ENCODE results near the gene MILR1. TPM values are rescaled to one million over a fixed set of nuclear protein-coding genes. Genes with fewer than 3 reads are reported as not detected.
A peak's percentile ranks its signal among the peaks of the same experiment; 100 is the strongest.
"Not testable (repeated sequence)": the region's sequence is repeated elsewhere in the genome, so short reads cannot be mapped to it uniquely, and the experiment has no call there.

Gene MILR1
- total RNA-seq, 1 donor from 2014 or later, result 4.6 TPM

DNA sequence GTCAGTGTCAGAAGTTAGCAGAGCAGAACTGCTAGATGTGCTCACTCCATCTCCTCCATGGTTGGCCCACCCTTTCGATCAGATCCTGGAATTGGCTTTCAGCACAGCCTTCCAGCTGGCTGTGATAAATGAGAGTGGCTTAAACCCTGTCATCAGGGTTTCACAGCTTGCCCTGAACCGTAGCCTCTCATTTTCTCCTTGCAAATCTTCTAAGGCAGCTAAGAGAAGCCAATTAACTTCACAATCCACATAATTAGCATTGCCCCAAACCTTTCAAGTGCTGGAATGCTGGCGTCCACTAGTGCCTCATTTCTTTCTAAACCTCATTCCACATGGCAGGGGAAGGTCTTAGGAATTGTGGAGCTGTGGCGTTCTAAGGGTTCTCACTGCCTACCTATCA lies 21.7 kb downstream of the MILR1 start:
- no peak for DNase-seq (ENCODE audit: low read depth, low spot score)

GRCh38 chr17:64471440-64471839 lies 22.5 kb downstream of the MILR1 start:
- DNase-seq (ENCODE audit: low read depth, low spot score), result no peak

GRCh38 chr17:64472564-64472963 lies 23.6 kb downstream of the MILR1 start:
- no peak for DNase-seq (ENCODE audit: low read depth, low spot score)

DNA sequence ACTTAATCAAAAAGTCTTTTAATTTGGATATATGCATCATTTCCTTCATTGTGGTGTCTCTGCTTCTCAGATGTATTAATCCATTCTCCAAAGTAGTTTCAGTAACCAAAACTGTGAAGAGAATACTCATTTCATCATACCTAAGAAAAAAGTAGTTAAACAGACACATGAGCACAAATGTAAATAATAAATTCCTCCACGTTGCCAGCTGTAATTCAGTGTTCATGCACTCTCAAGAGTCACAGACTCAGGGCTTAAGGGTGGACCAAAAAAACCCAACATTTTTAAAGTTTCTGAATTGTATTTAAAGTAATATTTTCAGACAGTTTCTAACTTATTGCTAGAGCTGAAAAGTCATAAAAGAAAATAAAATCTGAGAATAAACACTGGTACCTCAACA lies 28.9 kb downstream of the MILR1 start:
- no peak for DNase-seq (ENCODE audit: low read depth, low spot score)

GRCh38 chr17:64480951-64481350 lies 32.0 kb downstream of the MILR1 start:
- no peak for DNase-seq (ENCODE audit: low read depth, low spot score)

DNA sequence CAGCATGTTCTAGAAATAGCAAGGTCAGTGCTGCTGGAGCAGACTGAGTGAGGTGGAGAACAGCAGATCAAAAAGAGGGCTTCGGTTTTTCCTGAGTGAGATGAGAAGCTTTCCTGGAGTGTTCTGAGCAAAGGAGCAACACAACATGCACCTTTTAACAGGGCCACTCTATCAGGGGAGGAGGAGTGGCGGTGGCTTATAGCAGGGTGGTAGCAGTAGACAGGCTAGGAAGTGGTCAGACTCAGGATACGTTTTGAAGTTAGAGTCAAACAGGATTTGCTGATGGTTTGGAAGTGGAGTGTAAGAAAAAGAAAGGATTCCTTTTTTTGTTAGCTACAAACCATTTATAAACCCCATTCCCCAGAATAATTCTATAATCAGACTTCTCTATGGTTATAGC lies 35.5 kb downstream of the MILR1 start:
- no peak for DNase-seq (ENCODE audit: low read depth, low spot score)

GRCh38 chr17:64488301-64488700 lies 39.4 kb downstream of the MILR1 start:
- no peak for DNase-seq (ENCODE audit: low read depth, low spot score)

- no peak for DNase-seq (ENCODE audit: low read depth, low spot score)
Measured at GRCh38 chr17:64491034-64491860, 42.3 kb downstream of the MILR1 start.

DNA sequence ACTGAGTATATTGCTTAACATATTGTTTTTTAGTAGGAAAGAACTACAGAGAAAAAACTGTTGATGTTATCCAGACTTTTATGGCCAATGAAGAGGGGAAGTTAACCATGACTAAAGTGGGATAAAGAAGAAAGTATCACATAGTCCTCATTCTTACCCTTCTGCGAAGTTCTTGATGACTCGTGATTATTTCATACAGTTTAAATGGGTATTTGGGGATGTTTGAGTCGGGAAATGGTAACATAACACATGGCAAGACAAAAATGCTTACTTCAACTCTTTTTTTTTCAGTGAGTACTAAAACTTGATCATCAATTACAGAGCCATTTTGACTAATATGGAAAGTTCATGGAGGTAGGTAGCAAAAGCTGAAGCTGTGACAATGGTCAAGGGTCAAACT lies 43.1 kb downstream of the MILR1 start:
- no peak for DNase-seq (ENCODE audit: low read depth, low spot score)

GRCh38 chr17:64492481-64493109 lies 43.7 kb downstream of the MILR1 start:
- DNase-seq (ENCODE audit: low read depth, low spot score), result no peak

- no peak for DNase-seq (ENCODE audit: low read depth, low spot score)
Measured at GRCh38 chr17:64494121-64494520, 45.2 kb downstream of the MILR1 start.

DNA sequence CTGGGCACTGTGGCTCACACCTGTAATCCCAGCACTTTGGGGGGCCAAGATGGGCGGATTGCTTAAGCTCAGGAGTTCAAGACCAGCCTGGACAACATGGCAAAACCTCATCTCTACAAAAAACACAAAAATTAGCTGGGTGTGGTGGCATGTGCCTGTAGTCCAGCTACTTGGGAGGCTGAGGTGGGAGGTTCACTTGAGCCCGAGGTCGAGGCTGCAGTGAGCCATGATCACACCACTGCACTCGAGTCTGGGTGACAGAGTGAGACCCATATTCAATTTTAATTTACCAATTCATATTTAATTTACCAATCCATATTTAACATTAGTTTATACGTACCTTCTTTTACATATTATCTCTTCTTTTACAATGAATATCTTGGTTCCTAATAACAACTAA lies 46.4 kb downstream of the MILR1 start:
- not testable (repeated sequence) for DNase-seq (ENCODE audit: low read depth, low spot score)

GRCh38 chr17:64496348-64496785 lies 47.5 kb downstream of the MILR1 start:
- DNase-seq (ENCODE audit: low read depth, low spot score), result no peak

- peak; percentile 63 for DNase-seq (ENCODE audit: low read depth, low spot score)
Measured at GRCh38 chr17:64496786-64497564, 48.1 kb downstream of the MILR1 start, which contains the start of gene POLG2. POLG2 (minus strand) TSS chr17:64497054; CDS start chr17:64496968, 86 bp downstream.

- no peak for DNase-seq (ENCODE audit: low read depth, low spot score)
Measured at GRCh38 chr17:64497565-64498035, 48.7 kb downstream of the MILR1 start.

DNA sequence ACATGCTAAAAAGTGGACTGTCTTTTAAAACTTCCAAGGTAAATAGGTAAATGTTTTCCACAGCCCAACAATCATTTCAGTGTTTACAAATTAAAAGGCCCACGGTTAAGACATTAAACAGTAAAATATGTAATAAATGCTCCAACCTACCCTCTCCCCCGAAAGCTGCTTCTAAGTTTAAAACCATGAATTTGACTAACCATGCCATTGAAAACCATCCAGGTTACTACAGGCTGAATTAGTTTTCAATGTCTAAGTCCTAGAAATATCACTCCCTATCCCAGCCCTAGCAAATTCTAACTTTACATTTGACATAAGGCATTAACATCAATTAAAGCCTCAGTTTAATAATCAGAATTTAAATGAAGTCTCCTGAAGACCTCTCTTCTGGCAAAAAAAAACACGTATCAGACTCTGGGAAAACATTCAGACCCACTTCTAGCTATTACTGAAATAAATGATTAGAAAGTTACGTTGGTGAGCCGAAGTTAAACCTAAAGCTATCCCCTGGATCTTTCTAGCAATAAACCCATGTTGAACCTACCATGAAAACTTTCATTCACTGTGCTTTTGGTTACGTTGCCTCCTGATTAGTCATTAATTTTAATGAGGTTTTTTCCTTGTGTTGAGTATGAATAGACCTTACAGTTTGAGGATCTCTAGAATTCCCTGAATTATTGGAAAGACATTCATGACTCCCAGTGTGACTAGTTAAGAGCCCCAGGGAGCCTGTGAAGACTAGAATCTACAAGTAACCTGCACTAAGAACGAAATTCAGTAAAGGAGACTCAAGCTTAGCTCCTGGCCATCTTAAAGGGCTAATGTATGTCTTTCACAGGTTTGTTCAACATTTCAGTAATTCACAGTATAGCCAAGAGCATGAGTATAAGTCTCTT lies 49.6 kb downstream of the MILR1 start:
- DNase-seq (ENCODE audit: low read depth, low spot score), result no peak

DNA sequence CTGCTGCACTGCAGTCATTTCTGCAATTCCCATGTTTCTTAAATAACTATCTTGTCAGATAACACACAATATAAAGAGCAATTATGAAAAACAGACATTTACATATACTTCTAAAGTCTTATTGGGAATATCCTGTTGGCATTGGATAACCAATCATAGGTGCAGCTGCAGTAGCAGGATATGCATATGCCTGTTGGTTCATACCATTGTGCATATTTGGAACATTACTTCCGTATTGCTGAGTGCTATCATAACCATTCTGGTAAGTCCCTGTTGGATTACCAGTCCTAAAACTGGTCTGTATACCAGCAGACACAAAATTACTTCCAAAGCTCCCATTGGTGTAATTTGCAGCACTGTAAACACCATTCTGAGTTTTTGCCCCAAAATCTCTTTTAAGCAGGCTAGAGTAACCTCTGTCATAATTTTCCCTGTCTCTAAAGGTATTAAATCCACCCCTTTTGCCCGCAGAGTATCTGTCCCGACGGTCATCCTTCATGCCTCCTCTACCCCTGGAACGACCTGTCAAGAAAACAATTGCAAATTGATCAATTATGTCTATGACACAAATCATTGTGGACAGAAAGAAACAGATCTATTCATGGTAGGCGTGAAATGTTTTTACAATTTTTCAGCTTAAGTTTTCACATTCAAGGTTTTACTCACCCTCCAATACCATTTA lies 51.0 kb downstream of the MILR1 start:
- no peak for DNase-seq (ENCODE audit: low read depth, low spot score)

DNA sequence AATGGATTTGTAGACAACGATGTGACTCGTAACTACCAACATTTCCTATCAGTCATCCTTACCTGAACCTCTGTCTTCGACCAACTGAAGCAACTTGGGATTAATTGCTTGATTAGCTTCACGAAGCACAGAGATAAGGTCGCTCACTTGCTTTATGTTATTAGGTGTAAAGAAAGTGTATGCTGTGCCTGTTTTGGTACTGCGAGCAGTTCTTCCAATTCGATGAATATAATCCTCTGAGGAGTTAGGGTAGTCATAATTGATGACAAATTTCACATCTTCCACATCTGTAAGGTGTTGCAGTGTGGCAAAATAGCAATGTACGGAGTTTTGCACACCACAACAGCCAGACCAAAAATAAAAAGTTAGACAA lies 51.6 kb downstream of the MILR1 start:
- no peak for DNase-seq (ENCODE audit: low read depth, low spot score)

- no peak for DNase-seq (ENCODE audit: low read depth, low spot score)
Measured at GRCh38 chr17:64500862-64501765, 52.2 kb downstream of the MILR1 start.
